Hepatocyte (in vitro differentiated cells): ENCODE results near the gene SLC7A8. TPM values are rescaled to one million over a fixed set of nuclear protein-coding genes. Genes with fewer than 3 reads are reported as not detected.

Experiments used
- DNase-seq: peaks from one replicate; pipeline ENCODE4 v3.0.0-alpha.2; 2016; ENCODE audit warnings: low spot score
- H2AFZ ChIP-seq: fragments of 200-600 bp; sonication (generic); 2 replicates; pipeline ENCODE4 v1.6.0; 2016; ENCODE audit warnings: antibody characterized with exemption, mild to moderate bottlenecking
- H3K27ac ChIP-seq: fragments of 200-600 bp; sonication (generic); 2 replicates; pipeline ENCODE4 v1.5.1; 2016; ENCODE audit warnings: mild to moderate bottlenecking
- H3K27me3 ChIP-seq: fragments of 200-600 bp; sonication (generic); 2 replicates; pipeline ENCODE4 v1.6.1; 2016
- H3K36me3 ChIP-seq: fragments of 200-600 bp; sonication (generic); replicated peaks from 2 replicates; pipeline ENCODE4 v1.5.1; 2016; ENCODE audit warnings: low read depth; ENCODE audit not compliant: insufficient read depth
- H3K4me1 ChIP-seq: fragments of 200-600 bp; sonication (generic); 2 replicates; pipeline ENCODE4 v1.5.1; 2016; ENCODE audit warnings: mild to moderate bottlenecking, moderate library complexity; ENCODE audit not compliant: insufficient read depth
- H3K4me2 ChIP-seq: fragments of 200-600 bp; sonication (generic); 2 replicates; pipeline ENCODE4 v1.6.0; 2016
- H3K4me3 ChIP-seq: fragments of 200-600 bp; sonication (generic); 2 replicates; pipeline ENCODE4 v1.5.1; 2016; ENCODE audit warnings: mild to moderate bottlenecking
- H3K79me2 ChIP-seq: fragments of 200-600 bp; sonication (generic); 2 replicates; pipeline ENCODE4 v1.6.0; 2017; ENCODE audit warnings: mild to moderate bottlenecking
- H3K9me2 ChIP-seq: fragments of 200-600 bp; sonication (generic); replicated peaks from 2 replicates; pipeline ENCODE4 v1.6.0; 2017; ENCODE audit warnings: mild to moderate bottlenecking; ENCODE audit not compliant: insufficient read depth
- H3K9me3 ChIP-seq: fragments of 200-600 bp; sonication (generic); 2 replicates; pipeline ENCODE4 v1.5.1; 2016; ENCODE audit warnings: low read depth, mild to moderate bottlenecking
- H4K20me1 ChIP-seq: fragments of 200-600 bp; sonication (generic); 2 replicates; pipeline ENCODE4 v1.6.0; 2016; ENCODE audit warnings: mild to moderate bottlenecking; ENCODE audit not compliant: insufficient read depth, poor library complexity, severe bottlenecking
- EZH2 ChIP-seq: fragments of 200-600 bp; sonication (generic); IDR thresholded peaks from 2 replicates; pipeline ENCODE4 v1.6.1; 2016; ENCODE audit warnings: antibody characterized with exemption, mild to moderate bottlenecking, borderline replicate concordance
- EZH2phosphoT487 ChIP-seq: fragments of 200-600 bp; sonication (generic); IDR thresholded peaks from one replicate; pipeline ENCODE4 v1.6.1; 2018; ENCODE audit warnings: antibody characterized with exemption, mild to moderate bottlenecking, low read depth, moderate library complexity; ENCODE audit not compliant: unreplicated experiment, severe bottlenecking
- WGBS: methylation state at CpG from one replicate; pipeline ENCODE4 v1.1.6; 2016; ENCODE audit warnings: low lambda C conversion rate; ENCODE audit errors: missing lambda C conversion rate; 5-methylcytosine and 5-hydroxymethylcytosine counted together
- polyA plus RNA-seq: library from polyadenylated mRNA; unstranded; fragments of >200 nt; fragmentation: Nextera tagmentation; extraction: Ambion mirVana; gene quantifications from 2 replicates; pipeline ENCODE4 v1.2.1, GENCODE V29; 2016
- total RNA-seq: library from RNA; depleted of rRNA; stranded (reverse); fragments of >200 nt; gene quantifications from 2 replicates; pipeline ENCODE4 v1.2.3, GENCODE V29; 2014
- TF ChIP-seq, protein P1 (sequence below): fragments of 200-600 bp; sonication (generic); IDR thresholded peaks from 2 replicates; pipeline ENCODE4 v1.5.1; 2016; ENCODE audit warnings: antibody characterized with exemption, mild to moderate bottlenecking; ENCODE audit not compliant: poor library complexity

Gene SLC7A8
- total and polyA plus RNA-seq, 2 experiments from 2014 or later: 54.6 to 123 TPM

DNA sequence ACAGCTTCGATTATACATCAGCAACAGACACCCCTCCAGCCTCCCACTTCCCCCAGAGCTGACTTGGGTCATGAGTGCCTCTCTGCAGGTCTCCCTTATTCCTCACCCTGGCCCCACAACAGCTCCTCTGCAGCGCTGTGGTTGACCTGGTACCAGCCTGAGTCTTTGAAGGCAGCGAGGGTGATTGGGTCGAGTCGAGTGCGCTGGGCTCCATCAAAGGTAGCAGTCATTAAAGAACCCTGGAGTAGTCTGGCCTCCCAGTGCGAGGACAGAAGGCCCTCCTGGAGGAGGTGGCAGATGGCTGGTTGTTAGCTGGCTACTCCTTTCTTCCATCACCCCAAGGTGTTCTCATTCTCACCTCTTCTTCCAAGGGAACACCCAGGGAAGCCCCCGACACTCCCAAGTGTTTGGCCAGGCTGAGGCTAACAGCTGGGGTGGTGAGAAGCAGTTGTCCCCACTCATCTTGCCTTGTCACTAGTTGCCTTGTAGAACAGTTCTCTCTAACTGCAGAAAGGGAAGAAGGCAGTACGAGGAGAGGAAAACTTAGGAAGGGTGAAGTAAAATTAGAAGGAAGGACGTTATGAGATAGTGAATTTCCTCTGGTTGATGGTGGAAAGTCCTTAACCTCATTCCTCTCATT is 81.4 kb downstream of the SLC7A8 start:
- H3K79me2 ChIP-seq: peaks cover 22% of the 10 kb centered on the region
- no peak overlapping the region for H3K4me3 ChIP-seq
- TF ChIP-seq, protein P1, sequence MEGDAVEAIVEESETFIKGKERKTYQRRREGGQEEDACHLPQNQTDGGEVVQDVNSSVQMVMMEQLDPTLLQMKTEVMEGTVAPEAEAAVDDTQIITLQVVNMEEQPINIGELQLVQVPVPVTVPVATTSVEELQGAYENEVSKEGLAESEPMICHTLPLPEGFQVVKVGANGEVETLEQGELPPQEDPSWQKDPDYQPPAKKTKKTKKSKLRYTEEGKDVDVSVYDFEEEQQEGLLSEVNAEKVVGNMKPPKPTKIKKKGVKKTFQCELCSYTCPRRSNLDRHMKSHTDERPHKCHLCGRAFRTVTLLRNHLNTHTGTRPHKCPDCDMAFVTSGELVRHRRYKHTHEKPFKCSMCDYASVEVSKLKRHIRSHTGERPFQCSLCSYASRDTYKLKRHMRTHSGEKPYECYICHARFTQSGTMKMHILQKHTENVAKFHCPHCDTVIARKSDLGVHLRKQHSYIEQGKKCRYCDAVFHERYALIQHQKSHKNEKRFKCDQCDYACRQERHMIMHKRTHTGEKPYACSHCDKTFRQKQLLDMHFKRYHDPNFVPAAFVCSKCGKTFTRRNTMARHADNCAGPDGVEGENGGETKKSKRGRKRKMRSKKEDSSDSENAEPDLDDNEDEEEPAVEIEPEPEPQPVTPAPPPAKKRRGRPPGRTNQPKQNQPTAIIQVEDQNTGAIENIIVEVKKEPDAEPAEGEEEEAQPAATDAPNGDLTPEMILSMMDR: no peak
- TF ChIP-seq EZH2 (no peak), EZH2phosphoT487 (no peak)
- no peaks in the 10 kb centered on the region for H3K36me3 ChIP-seq
- no peak overlapping the region for H2AFZ ChIP-seq
- H3K4me1 ChIP-seq: peaks cover 4% of the 10 kb centered on the region
- no peaks in the 10 kb centered on the region for H3K9me2 ChIP-seq
- no peaks in the 10 kb centered on the region for H3K27me3 ChIP-seq
- no peak for DNase-seq
- no peak overlapping the region for H3K27ac ChIP-seq
- no peak overlapping the region for H3K4me2 ChIP-seq
- peaks cover 5% of the 10 kb centered on the region for H4K20me1 ChIP-seq
- 94% methylated on average over 10 of the region's 10 CpGs for WGBS
- no peaks in the 10 kb centered on the region for H3K9me3 ChIP-seq

DNA sequence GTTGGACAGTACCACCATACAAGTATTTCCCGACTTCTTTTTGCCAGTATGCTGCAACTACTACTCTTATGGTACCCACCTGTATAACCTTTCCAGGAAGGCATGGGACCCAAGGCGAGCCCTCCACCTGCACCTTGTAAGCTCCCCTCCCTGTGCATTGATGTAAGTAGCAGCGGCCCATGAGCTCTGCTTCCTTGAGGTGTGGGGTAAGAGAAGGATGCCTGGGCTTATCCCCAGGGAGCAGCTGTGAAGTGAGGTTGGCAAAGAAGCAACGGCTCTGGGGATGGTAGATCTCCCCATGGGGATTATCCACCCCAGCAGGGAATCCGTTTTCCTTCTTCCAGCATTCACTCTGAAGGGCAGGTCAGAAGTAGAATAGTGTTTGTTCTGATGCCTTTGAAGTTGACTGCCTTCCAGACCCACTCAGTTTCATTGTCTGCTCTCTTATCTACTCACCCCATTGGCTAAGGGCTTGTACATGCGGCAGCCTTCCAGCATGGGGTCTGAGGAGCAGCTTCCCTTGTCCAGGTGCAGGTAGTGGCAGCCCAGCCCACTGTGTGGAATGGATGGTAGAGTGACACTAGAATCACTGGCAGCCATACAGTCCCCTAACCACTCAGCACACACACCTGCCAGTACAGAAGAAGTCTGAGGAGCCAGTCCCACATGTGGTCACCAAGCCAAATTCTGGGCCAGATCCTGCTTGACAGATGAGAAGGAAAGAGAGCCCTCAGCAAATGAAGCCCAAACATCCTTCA is 82.1 kb downstream of the SLC7A8 start:
- Histone ChIP-seq H4K20me1 (peaks cover 5% of the 10 kb centered on the region), H3K79me2 (peaks cover 29% of the 10 kb centered on the region), H3K4me1 (peaks cover 11% of the 10 kb centered on the region), H3K27me3 (no peaks in the 10 kb centered on the region), H3K9me3 (no peaks in the 10 kb centered on the region), H3K27ac (no peak overlapping the region), H3K9me2 (no peaks in the 10 kb centered on the region), H2AFZ (no peak overlapping the region), H3K36me3 (no peaks in the 10 kb centered on the region), H3K4me2 (no peak overlapping the region), H3K4me3 (no peak overlapping the region)
- no peak for DNase-seq
- 67% methylated on average over 6 of the region's 6 CpGs for WGBS
- TF ChIP-seq EZH2: no peak
- TF ChIP-seq EZH2phosphoT487: no peak
- TF ChIP-seq, protein P1: no peak

GRCh38 chr14:23099212-23099861 is 84.1 kb downstream of the SLC7A8 start:
- no peak overlapping the region for H2AFZ ChIP-seq

More at GRCh38 chr14:23099212-23099861, 84.1 kb downstream of the SLC7A8 start:
- DNase-seq: no peak
- H3K27ac ChIP-seq: no peak overlapping the region
- no peak overlapping the region for H3K4me2 ChIP-seq
- no peaks in the 10 kb centered on the region for H3K9me2 ChIP-seq
- no peaks in the 10 kb centered on the region for H3K9me3 ChIP-seq
- no peaks in the 10 kb centered on the region for H3K36me3 ChIP-seq
- no peak for TF ChIP-seq EZH2
- no peak for TF ChIP-seq EZH2phosphoT487
- TF ChIP-seq, protein P1: no peak
- peaks cover 6% of the 10 kb centered on the region for H4K20me1 ChIP-seq
- no peaks in the 10 kb centered on the region for H3K27me3 ChIP-seq
- H3K79me2 ChIP-seq: peaks cover 35% of the 10 kb centered on the region
- H3K4me3 ChIP-seq: no peak overlapping the region
- WGBS: 93% methylated on average over 10 of the region's 10 CpGs
- peaks cover 11% of the 10 kb centered on the region for H3K4me1 ChIP-seq
